Neural progenitor cell (in vitro differentiated cells): ENCODE measurements around the gene NCS1.

Experiments used
- CTCF ChIP-seq: fragments of 200-600 bp; sonication (generic); IDR thresholded peaks from 2 replicates; pipeline ENCODE4 v1.5.1; 2017; ENCODE audit warnings: antibody characterized with exemption, mild to moderate bottlenecking
- EZH2phosphoT487 ChIP-seq: fragments of 200-600 bp; sonication (generic); IDR thresholded peaks from 2 replicates; pipeline ENCODE4 v1.6.1; 2017; ENCODE audit warnings: antibody characterized with exemption

- no peak for TF ChIP-seq CTCF
- no peak for TF ChIP-seq EZH2phosphoT487
These were observed 82.8 kb downstream of the NCS1 start for GRCh38 chr9:130254747-130255630.
